ENCODE measurements around the gene FAM72D.
"Not testable (repeated sequence)": the region's sequence is repeated elsewhere in the genome, so short reads cannot be mapped to it uniquely, and the experiment has no call there.

- not testable (repeated sequence) for TF ChIP-seq CTCF (conservative IDR thresholded peaks at IDR 0.05); EZH2 (IDR thresholded peaks at IDR 0.05; ENCODE audit: low read depth)
These were observed 29.3 kb upstream of the FAM72D start for GRCh38 chr1:145066486-145066885.
